ENCODE measurements around the gene TTYH1.

GRCh38 chr19:54424660-54425381, 9.6 kb downstream of the TTYH1 start:
- no peak for TF ChIP-seq CHD2 (IDR thresholded peaks at IDR 0.05; ENCODE audit: low read length, partially characterized antibody)
- TF ChIP-seq BHLHE40 (IDR thresholded peaks at IDR 0.05; ENCODE audit: low read depth, low read length) = no peak
